Colon (tissue), 2 donors: ENCODE results near the gene PBRM1.
A peak's percentile ranks its signal among the peaks of the same experiment; 100 is the strongest.

Experiments used
- FAIRE-seq: peaks from 2 replicates; lab custom pipeline; 2012; peaks lifted over from hg19 to GRCh38; lab: Jason Lieb, UNC
- donor health status: control.
- donor health status: control.

The PBRM1 gene

GRCh38 chr3:52670621-52671521, 14.8 kb downstream of the PBRM1 start:
- no peak for FAIRE-seq

- FAIRE-seq: no peak
These were observed 22.6 kb downstream of the PBRM1 start for GRCh38 chr3:52663098-52663497.

- no peak for FAIRE-seq
These were observed 25.7 kb downstream of the PBRM1 start for GRCh38 chr3:52660046-52660445.

- no peak for FAIRE-seq
These were observed 29.8 kb downstream of the PBRM1 start for GRCh38 chr3:52655895-52656294.

- FAIRE-seq: no peak
These were observed 34.1 kb downstream of the PBRM1 start for GRCh38 chr3:52651592-52651991.

GRCh38 chr3:52650439-52650838, 35.3 kb downstream of the PBRM1 start:
- no peak for FAIRE-seq

GRCh38 chr3:52649461-52650210, 36.1 kb downstream of the PBRM1 start:
- FAIRE-seq: no peak

GRCh38 chr3:52645549-52645948, 40.2 kb downstream of the PBRM1 start:
- no peak for FAIRE-seq

GRCh38 chr3:52636673-52637072, 49.0 kb downstream of the PBRM1 start:
- no peak for FAIRE-seq

- FAIRE-seq: no peak
These were observed 51.9 kb downstream of the PBRM1 start for GRCh38 chr3:52633786-52634185.

GRCh38 chr3:52625041-52625440, 60.7 kb downstream of the PBRM1 start:
- no peak for FAIRE-seq

GRCh38 chr3:52623234-52623792, 62.4 kb downstream of the PBRM1 start:
- no peak for FAIRE-seq

GRCh38 chr3:52620580-52620979, 65.1 kb downstream of the PBRM1 start:
- FAIRE-seq: no peak

- no peak for FAIRE-seq
These were observed 70.5 kb downstream of the PBRM1 start for GRCh38 chr3:52615166-52615565.

- no peak for FAIRE-seq
These were observed 71.0 kb downstream of the PBRM1 start for GRCh38 chr3:52614689-52615088.

GRCh38 chr3:52609316-52609815, 76.3 kb downstream of the PBRM1 start:
- no peak for FAIRE-seq

GRCh38 chr3:52608337-52608736, 77.4 kb downstream of the PBRM1 start:
- FAIRE-seq: no peak

GRCh38 chr3:52606373-52607085, 79.2 kb downstream of the PBRM1 start:
- no peak for FAIRE-seq

- peak; percentile 5 for FAIRE-seq
These were observed 85.5 kb downstream of the PBRM1 start for GRCh38 chr3:52600258-52600657.

GRCh38 chr3:52596658-52597265, 89.0 kb downstream of the PBRM1 start:
- FAIRE-seq: no peak

GRCh38 chr3:52593103-52593502, 92.6 kb downstream of the PBRM1 start:
- FAIRE-seq: no peak
